ENCODE results near the gene CFAP90.
A peak's percentile ranks its signal among the peaks of the same experiment; 100 is the strongest.

CFAP90 gene

GRCh38 chr5:7888901-7889300, 38.0 kb upstream of the CFAP90 start:
- Histone ChIP-seq H3K4me2 (ENCODE audit: insufficient read depth, low read length, poor library complexity, severe bottlenecking) (no peak overlapping the region), H3K23ac (ENCODE audit: low read depth, low read length, poor library complexity) (no peak overlapping the region), H2BK15ac (ENCODE audit: low read length) (no peak overlapping the region), H3K14ac (ENCODE audit: low read length) (no peak overlapping the region), H3K18ac (ENCODE audit: low read length) (no peak overlapping the region), H3K36me3 (replicated peaks in 1 of 2; ENCODE audit: control insufficient read depth in 2 of 2, insufficient read depth in 2 of 2, low read length in 2 of 2) (peaks cover 17 to 96% of the 10 kb centered on the region in 2 donors), H3K4me3 (ENCODE audit: low read length in 2 of 2) (no peak overlapping the region), H2BK12ac (ENCODE audit: low read length) (no peak overlapping the region), H3K27ac (replicated peaks; ENCODE audit: low read length) (no peak overlapping the region), H2BK5ac (ENCODE audit: low read length) (no peak overlapping the region), H3K27me3 (ENCODE audit: control insufficient read depth in 3 of 3, insufficient read depth in 3 of 3, low read depth in 1 of 3, low read length in 3 of 3) (no peaks in the 10 kb centered on the region), H3K4me1 (ENCODE audit: control insufficient read depth in 2 of 2, insufficient read depth in 1 of 2, low read depth in 1 of 2, low read length in 2 of 2) (no peaks in the 10 kb centered on the region), H2BK120ac (ENCODE audit: low read depth, low read length) (no peak overlapping the region), H4K91ac (ENCODE audit: low read depth, low read length, poor library complexity) (no peak overlapping the region), H2AFZ (ENCODE audit: low read length) (no peak overlapping the region), H3K9me3 (replicated peaks in 1 of 2; ENCODE audit: control insufficient read depth in 2 of 2, insufficient read depth in 1 of 2, low read depth in 1 of 2, low read length in 2 of 2) (no peaks in the 10 kb centered on the region), H3K9ac (ENCODE audit: low read depth, low read length, poor library complexity) (no peak overlapping the region), H4K8ac (ENCODE audit: low read depth, low read length) (no peak overlapping the region), H3K4ac (ENCODE audit: low read length) (no peak overlapping the region), H2AK5ac (ENCODE audit: low read depth, low read length) (no peak overlapping the region), H3K79me1 (ENCODE audit: low read depth, low read length) (no peaks in the 10 kb centered on the region)
- no peak for DNase-seq (ENCODE audit: low spot score)
- WGBS, 2 donors (ENCODE audit: extremely low coverage in 2 of 2, insufficient read length in 2 of 2, insufficient replicate concordance in 1 of 2) = no CpG with 5 or more reads among the region's 9 CpGs

DNA sequence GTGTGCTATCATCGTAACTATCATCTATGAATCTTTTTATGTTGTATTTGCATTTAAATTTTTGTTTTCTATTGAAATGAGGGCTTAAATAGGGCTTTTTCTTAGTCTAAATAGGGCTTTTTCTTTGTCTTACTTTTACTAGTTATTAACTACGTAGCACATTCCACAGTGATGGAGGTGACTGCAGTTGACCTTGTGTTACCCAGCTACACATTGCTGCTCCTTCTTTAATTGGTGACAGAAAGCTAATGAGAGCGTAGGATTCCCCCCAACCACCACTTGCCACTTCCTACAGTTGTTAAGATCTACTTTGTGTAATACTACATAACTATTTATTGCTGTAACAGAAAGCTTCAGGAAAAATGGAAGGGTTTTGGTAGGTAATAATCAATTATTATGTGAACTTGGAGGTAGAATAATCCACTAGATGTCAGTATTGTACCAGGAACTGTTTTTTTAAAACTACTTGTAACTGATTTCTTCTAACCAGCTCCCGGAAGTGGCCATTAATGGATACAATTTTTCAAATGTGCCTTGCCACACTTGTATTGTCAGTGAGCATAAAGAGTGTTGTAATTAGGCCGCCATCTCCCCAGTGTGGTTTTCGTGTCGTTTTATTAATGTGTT, 36.0 kb upstream of the CFAP90 start:
- Histone ChIP-seq H2AFZ (ENCODE audit: low read length) (no peak overlapping the region), H3K9ac (ENCODE audit: low read depth, low read length, poor library complexity) (no peak overlapping the region), H2BK5ac (ENCODE audit: low read length) (no peak overlapping the region), H3K27me3 (ENCODE audit: control insufficient read depth in 3 of 3, insufficient read depth in 3 of 3, low read depth in 1 of 3, low read length in 3 of 3) (no peaks in the 10 kb centered on the region), H3K36me3 (replicated peaks in 1 of 2; ENCODE audit: control insufficient read depth in 2 of 2, insufficient read depth in 2 of 2, low read length in 2 of 2) (peaks cover 26 to 96% of the 10 kb centered on the region in 2 donors), H2BK15ac (ENCODE audit: low read length) (no peak overlapping the region), H3K9me3 (replicated peaks in 1 of 2; ENCODE audit: control insufficient read depth in 2 of 2, insufficient read depth in 1 of 2, low read depth in 1 of 2, low read length in 2 of 2) (no peaks in the 10 kb centered on the region), H3K79me1 (ENCODE audit: low read depth, low read length) (no peaks in the 10 kb centered on the region), H3K14ac (ENCODE audit: low read length) (no peak overlapping the region), H2BK12ac (ENCODE audit: low read length) (no peak overlapping the region), H3K4me2 (ENCODE audit: insufficient read depth, low read length, poor library complexity, severe bottlenecking) (no peak overlapping the region), H3K27ac (replicated peaks; ENCODE audit: low read length) (no peak overlapping the region), H3K4me1 (ENCODE audit: control insufficient read depth in 2 of 2, insufficient read depth in 1 of 2, low read depth in 1 of 2, low read length in 2 of 2) (no peaks in the 10 kb centered on the region), H4K91ac (ENCODE audit: low read depth, low read length, poor library complexity) (no peak overlapping the region), H2BK120ac (ENCODE audit: low read depth, low read length) (no peak overlapping the region), H2AK5ac (ENCODE audit: low read depth, low read length) (no peak overlapping the region), H4K8ac (ENCODE audit: low read depth, low read length) (no peak overlapping the region), H3K18ac (ENCODE audit: low read length) (no peak overlapping the region), H3K4me3 (ENCODE audit: low read length in 2 of 2) (no peak overlapping the region), H3K4ac (ENCODE audit: low read length) (no peak overlapping the region), H3K23ac (ENCODE audit: low read depth, low read length, poor library complexity) (no peak overlapping the region)
- DNase-seq (ENCODE audit: low spot score) = peak; percentile 17
- no CpG with 5 or more reads among the region's 7 CpGs for WGBS, 2 donors (ENCODE audit: extremely low coverage in 2 of 2, insufficient read length in 2 of 2, insufficient replicate concordance in 1 of 2)

DNA sequence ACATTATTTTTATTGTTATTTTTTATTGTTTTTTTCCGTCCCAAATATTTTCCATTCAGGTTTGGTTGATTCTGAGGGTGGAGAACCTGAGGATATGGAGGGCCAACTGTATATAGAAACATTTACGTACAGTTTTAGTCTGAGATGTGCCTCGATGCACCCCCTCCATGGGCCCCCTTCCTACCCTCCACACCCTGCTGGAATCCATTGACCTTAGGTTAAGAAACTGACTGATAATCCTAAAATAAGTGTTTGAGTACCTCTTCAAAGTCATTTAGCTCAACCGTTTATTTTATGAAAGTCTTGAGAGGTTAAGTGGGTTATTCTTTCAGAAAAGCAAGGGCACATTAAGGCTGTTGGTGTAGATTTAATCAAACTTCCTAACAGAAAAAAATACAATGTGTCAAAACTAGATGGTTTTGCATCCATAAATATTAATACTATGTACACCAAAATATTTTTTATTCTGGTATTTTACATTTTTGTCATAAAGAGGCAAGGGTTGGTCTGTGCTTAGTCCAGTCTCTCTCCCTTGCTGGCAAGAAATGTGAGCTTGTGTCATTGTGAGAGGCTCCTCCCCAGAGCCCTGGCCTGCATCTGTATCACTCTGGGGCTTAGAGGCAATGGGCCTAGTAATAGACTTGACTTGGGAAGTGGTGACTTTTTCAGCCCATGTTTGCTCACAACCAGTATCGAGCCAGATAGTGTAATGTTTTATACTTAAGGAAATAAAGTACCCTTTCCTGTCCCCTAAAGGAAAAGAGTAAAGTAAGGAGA, 33.7 kb upstream of the CFAP90 start:
- no peak overlapping the region for H2AK5ac ChIP-seq (ENCODE audit: low read depth, low read length)
- no peak overlapping the region for H3K4me3 ChIP-seq (ENCODE audit: low read length in 2 of 2)
- no CpG with 5 or more reads among the region's 5 CpGs for WGBS, 2 donors (ENCODE audit: extremely low coverage in 2 of 2, insufficient read length in 2 of 2, insufficient replicate concordance in 1 of 2)
- no peak overlapping the region for H3K27ac ChIP-seq (replicated peaks; ENCODE audit: low read length)
- H3K14ac ChIP-seq (ENCODE audit: low read length) = no peak overlapping the region
- no peaks in the 10 kb centered on the region for H3K4me1 ChIP-seq (ENCODE audit: control insufficient read depth in 2 of 2, insufficient read depth in 1 of 2, low read depth in 1 of 2, low read length in 2 of 2)
- no peak overlapping the region for H3K23ac ChIP-seq (ENCODE audit: low read depth, low read length, poor library complexity)
- H3K4ac ChIP-seq (ENCODE audit: low read length) = no peak overlapping the region
- H2BK15ac ChIP-seq (ENCODE audit: low read length) = no peak overlapping the region
- no peak overlapping the region for H2BK5ac ChIP-seq (ENCODE audit: low read length)
- H3K27me3 ChIP-seq (ENCODE audit: control insufficient read depth in 3 of 3, insufficient read depth in 3 of 3, low read depth in 1 of 3, low read length in 3 of 3) = no peaks in the 10 kb centered on the region
- no peak overlapping the region for H4K91ac ChIP-seq (ENCODE audit: low read depth, low read length, poor library complexity)
- no peak overlapping the region for H2BK120ac ChIP-seq (ENCODE audit: low read depth, low read length)
- H3K9ac ChIP-seq (ENCODE audit: low read depth, low read length, poor library complexity) = no peak overlapping the region
- H3K79me1 ChIP-seq (ENCODE audit: low read depth, low read length) = no peaks in the 10 kb centered on the region
- H3K18ac ChIP-seq (ENCODE audit: low read length) = no peak overlapping the region
- H4K8ac ChIP-seq (ENCODE audit: low read depth, low read length) = no peak overlapping the region
- H2BK12ac ChIP-seq (ENCODE audit: low read length) = no peak overlapping the region
- H3K36me3 ChIP-seq (replicated peaks in 1 of 2; ENCODE audit: control insufficient read depth in 2 of 2, insufficient read depth in 2 of 2, low read length in 2 of 2) = peaks cover 29 to 98% of the 10 kb centered on the region in 2 donors
- no peak overlapping the region for H2AFZ ChIP-seq (ENCODE audit: low read length)
- no peak for DNase-seq (ENCODE audit: low spot score)
- no peaks in the 10 kb centered on the region for H3K9me3 ChIP-seq (replicated peaks in 1 of 2; ENCODE audit: control insufficient read depth in 2 of 2, insufficient read depth in 1 of 2, low read depth in 1 of 2, low read length in 2 of 2)
- H3K4me2 ChIP-seq (ENCODE audit: insufficient read depth, low read length, poor library complexity, severe bottlenecking) = no peak overlapping the region

GRCh38 chr5:7882926-7883325, 32.0 kb upstream of the CFAP90 start:
- no CpG with 5 or more reads among the region's 4 CpGs for WGBS, 2 donors (ENCODE audit: extremely low coverage in 2 of 2, insufficient read length in 2 of 2, insufficient replicate concordance in 1 of 2)
- DNase-seq (ENCODE audit: low spot score) = no peak
- Histone ChIP-seq H3K23ac (ENCODE audit: low read depth, low read length, poor library complexity) (no peak overlapping the region), H2AFZ (ENCODE audit: low read length) (no peak overlapping the region), H4K8ac (ENCODE audit: low read depth, low read length) (no peak overlapping the region), H3K9ac (ENCODE audit: low read depth, low read length, poor library complexity) (no peak overlapping the region), H4K91ac (ENCODE audit: low read depth, low read length, poor library complexity) (no peak overlapping the region), H2BK15ac (ENCODE audit: low read length) (no peak overlapping the region), H2BK5ac (ENCODE audit: low read length) (no peak overlapping the region), H3K14ac (ENCODE audit: low read length) (no peak overlapping the region), H3K18ac (ENCODE audit: low read length) (no peak overlapping the region), H3K9me3 (replicated peaks in 1 of 2; ENCODE audit: control insufficient read depth in 2 of 2, insufficient read depth in 1 of 2, low read depth in 1 of 2, low read length in 2 of 2) (no peaks in the 10 kb centered on the region), H3K27me3 (ENCODE audit: control insufficient read depth in 3 of 3, insufficient read depth in 3 of 3, low read depth in 1 of 3, low read length in 3 of 3) (no peaks in the 10 kb centered on the region), H3K36me3 (replicated peaks in 1 of 2; ENCODE audit: control insufficient read depth in 2 of 2, insufficient read depth in 2 of 2, low read length in 2 of 2) (peaks cover 34 to 96% of the 10 kb centered on the region in 2 donors), H2BK120ac (ENCODE audit: low read depth, low read length) (no peak overlapping the region), H3K4me2 (ENCODE audit: insufficient read depth, low read length, poor library complexity, severe bottlenecking) (no peak overlapping the region), H3K79me1 (ENCODE audit: low read depth, low read length) (no peaks in the 10 kb centered on the region), H2AK5ac (ENCODE audit: low read depth, low read length) (no peak overlapping the region), H3K4me3 (ENCODE audit: low read length in 2 of 2) (no peak overlapping the region), H3K27ac (replicated peaks; ENCODE audit: low read length) (no peak overlapping the region), H3K4ac (ENCODE audit: low read length) (no peak overlapping the region), H3K4me1 (ENCODE audit: control insufficient read depth in 2 of 2, insufficient read depth in 1 of 2, low read depth in 1 of 2, low read length in 2 of 2) (no peaks in the 10 kb centered on the region), H2BK12ac (ENCODE audit: low read length) (no peak overlapping the region)

Data from neuronal stem cell (in vitro differentiated cells).